Central memory CD8-positive, alpha-beta T cell (primary cell): Measurements from ENCODE around the gene NVL.

ENCODE experiments used
- ATAC-seq: fragments of 150-1000 bp; cut with Tn5 transposase; replicated peaks from 2 replicates; pipeline ENCODE4 v1.10.0; 2022; ENCODE audit warnings: mild to moderate bottlenecking, moderate FRiP score, moderate number of reproducible peaks; ENCODE audit not compliant: poor library complexity, severe bottlenecking; ENCODE audit errors: extremely low read depth
- DNase-seq, 2 donors: peaks; one replicate each; pipeline ENCODE4 v3.0.0; 2021; ENCODE audit warnings: low spot score in 2 of 2
- H3K27ac Mint-ChIP-seq: one replicate; pipeline ENCODE4 v1.8.0; 2022; ENCODE audit warnings: low read depth, mild to moderate bottlenecking, moderate library complexity, mixed read lengths
- H3K27me3 Mint-ChIP-seq: one replicate; pipeline ENCODE4 v1.8.0; 2022; ENCODE audit warnings: mixed read lengths
- H3K36me3 Mint-ChIP-seq: one replicate; pipeline ENCODE4 v1.8.0; 2022; ENCODE audit warnings: mild to moderate bottlenecking, moderate library complexity, mixed read lengths; ENCODE audit not compliant: insufficient read depth
- H3K4me1 Mint-ChIP-seq: one replicate; pipeline ENCODE4 v1.8.0; 2022; ENCODE audit warnings: mixed read lengths
- H3K4me3 Mint-ChIP-seq: one replicate; pipeline ENCODE4 v1.8.0; 2022; ENCODE audit warnings: mild to moderate bottlenecking, moderate library complexity, mixed read lengths
- H3K9me3 Mint-ChIP-seq: one replicate; pipeline ENCODE4 v1.8.0; 2022; ENCODE audit warnings: mixed read lengths

NVL gene

DNA sequence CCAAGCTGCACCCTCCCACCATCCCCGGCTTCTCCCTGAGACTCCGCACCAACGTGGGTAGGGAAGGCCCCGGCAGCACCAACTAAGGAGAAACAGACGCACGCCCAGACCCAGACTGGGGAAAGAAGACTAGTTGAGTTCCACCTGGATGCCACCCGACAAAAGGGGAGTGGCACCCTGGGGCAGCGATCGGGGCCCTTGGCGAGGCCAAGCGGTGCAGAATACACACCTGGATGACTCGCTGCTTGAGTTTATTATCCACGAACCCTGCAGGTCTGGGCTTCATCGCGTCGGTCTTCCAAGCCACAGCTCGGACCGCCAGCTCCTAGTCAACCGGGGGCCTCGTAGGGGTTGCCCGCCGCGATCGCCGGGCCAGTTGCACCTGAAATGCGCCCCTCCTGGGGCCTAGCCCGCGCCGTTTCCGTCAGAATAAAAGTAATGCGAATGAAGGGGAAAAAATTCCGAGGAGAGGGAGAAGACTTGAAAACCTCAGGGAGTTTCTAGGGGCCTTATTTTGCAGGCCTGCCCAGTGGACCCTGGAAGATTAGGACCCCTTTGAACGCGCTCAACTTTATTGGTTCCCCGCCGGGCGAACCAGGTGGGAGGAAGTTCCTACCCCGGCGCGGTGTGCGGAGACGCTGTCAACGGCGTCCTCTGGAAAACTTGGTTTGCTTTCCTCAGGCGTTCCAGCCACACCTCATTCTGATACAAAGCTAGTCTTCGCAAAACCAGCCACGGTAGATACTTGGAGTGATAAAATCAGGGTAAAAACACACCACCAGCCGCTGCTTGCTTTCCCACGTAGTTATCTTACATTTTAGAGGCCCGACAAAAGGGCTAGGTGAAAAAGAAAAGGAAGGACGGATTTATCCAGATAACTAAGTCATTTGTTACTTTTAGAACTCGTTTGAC is at the start of gene NVL:
Gene NVL (minus strand): TSS at position 331 of the 912 bp plus-strand sequence. CDS start 45 bp downstream, at position 286.
- H3K27me3 Mint-ChIP-seq = no peaks in the 10 kb centered on the region
- H3K27ac Mint-ChIP-seq = peak within 1 kb of the TSS; percentile 99
- peak; percentile 88 for ATAC-seq
- no peaks in the 10 kb centered on the region for H3K9me3 Mint-ChIP-seq
- DNase-seq = peak; percentile 71 to 75
- peaks cover 14% of the 10 kb centered on the region for H3K36me3 Mint-ChIP-seq
- peaks cover 45% of the 10 kb centered on the region for H3K4me1 Mint-ChIP-seq
- peak within 1 kb of the TSS; percentile 98 for H3K4me3 Mint-ChIP-seq

DNA sequence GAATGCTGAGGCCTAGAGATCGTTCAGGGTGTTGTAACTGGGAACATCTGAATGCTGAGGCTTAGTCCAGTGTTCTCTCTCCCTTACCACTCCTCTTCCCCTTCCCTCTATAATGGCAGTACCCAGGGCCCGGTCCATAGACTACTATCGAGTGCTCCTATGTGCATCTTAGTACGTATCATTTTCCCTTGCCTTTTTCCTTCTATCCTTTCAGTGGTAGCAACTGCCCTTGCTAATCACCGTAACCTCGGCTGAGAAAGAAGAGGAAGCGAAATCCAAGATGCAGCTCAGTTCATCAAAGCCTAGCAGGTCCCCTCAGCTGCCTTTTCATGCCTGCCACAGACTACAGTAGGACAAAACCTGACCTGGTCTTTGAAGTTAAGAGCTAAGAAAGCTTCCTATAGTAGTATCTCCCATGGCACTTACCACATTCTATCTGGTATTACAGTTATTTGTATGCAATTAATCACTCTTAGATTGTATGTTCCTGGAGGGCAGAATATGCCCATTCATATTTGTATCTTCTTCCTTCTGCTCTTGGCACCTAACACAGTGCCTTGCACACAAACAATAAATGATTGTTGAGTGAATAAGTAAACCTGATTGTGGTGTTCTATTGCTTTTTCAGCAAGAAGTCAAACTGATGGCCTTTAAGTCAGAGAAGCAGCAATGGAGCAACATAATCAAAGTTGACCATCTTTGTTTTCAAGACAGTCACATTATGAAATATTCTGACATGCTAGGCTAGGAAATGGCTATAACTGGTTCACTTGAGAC is 49.1 kb upstream of the NVL start:
- Mint-ChIP-seq H3K4me3 (no peak overlapping the region), H3K36me3 (peaks cover 25% of the 10 kb centered on the region), H3K27me3 (no peaks in the 10 kb centered on the region), H3K4me1 (peaks cover 84% of the 10 kb centered on the region), H3K27ac (peak overlapping the region; percentile 60), H3K9me3 (no peaks in the 10 kb centered on the region)
- DNase-seq = no peak
- ATAC-seq = no peak

DNA sequence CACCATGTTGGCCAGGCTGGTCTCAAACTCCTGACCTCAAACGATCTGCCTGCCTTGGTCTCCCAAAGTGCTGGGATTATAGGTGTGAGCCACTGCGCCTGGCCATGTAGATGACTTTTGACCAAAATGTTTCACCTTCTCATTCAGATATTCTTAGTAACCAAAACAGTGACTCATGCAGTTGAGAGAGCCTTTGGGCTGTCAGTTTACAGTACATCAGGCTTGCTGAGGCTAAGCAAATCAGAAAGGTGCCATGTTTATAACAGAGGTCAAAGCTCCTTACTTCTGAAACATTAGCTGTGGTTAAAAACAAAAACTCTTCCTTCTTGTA is 47.7 kb upstream of the NVL start:
- Mint-ChIP-seq H3K4me1 (peaks cover 90% of the 10 kb centered on the region), H3K27ac (peak overlapping the region; percentile 82), H3K36me3 (peaks cover 30% of the 10 kb centered on the region), H3K4me3 (peak overlapping the region; percentile 11), H3K27me3 (no peaks in the 10 kb centered on the region), H3K9me3 (no peaks in the 10 kb centered on the region)
- DNase-seq (no peak), ATAC-seq (peak; percentile 66)

DNA sequence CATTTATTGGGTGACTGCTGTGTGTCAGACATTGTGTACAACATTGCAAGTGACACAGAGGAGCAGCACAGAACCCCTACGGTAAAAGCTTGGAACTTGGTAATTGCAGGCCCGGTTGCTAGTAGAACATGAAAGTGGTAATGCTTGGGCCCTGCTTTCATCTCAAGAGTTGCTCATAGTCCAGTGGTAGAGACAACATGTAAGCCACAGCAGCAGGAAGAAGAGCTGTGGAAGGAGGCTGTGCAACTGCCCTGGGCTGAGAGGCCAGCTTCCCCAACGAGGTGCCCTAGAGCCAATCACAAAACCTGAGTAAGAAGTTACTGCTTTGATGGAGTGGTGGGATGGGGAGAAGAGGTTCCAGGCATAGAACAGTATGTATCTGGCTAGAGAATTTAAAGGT is 45.1 kb upstream of the NVL start:
- Mint-ChIP-seq H3K27me3 (no peaks in the 10 kb centered on the region), H3K9me3 (no peaks in the 10 kb centered on the region), H3K27ac (peak overlapping the region; percentile 62), H3K36me3 (peaks cover 46% of the 10 kb centered on the region), H3K4me1 (peaks cover 80% of the 10 kb centered on the region), H3K4me3 (no peak overlapping the region)
- DNase-seq (no peak), ATAC-seq (no peak)

DNA sequence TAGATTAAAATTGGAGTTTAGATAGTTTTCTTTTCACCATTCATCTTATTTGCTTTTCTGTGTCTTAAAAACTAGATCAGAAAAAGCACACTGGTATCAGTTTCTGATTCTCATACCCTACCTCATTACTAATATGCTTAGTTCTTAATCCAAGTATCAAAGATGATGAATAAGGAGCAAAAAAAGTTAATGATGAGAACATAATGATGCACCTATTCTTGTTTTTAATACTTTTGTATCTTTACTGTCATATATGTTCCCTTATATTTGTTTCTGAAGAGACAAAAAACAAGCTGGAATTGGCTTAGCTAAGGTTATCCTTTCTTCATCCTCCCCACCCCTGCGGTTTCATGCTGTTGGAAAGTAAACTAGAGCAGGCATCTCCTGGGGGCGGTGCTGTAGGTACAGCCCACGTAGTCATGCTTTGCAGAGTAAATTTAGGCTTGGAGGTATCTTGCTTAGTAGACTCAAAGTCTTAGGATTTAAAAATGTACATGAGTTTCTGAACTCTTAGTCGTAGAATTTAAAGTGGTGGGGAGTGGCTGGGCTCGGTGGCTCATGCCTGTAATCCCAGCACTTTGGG is 43.1 kb upstream of the NVL start:
- no peak for DNase-seq
- no peak for ATAC-seq
- Mint-ChIP-seq H3K9me3 (no peaks in the 10 kb centered on the region), H3K4me1 (peaks cover 68% of the 10 kb centered on the region), H3K27me3 (no peaks in the 10 kb centered on the region), H3K4me3 (no peak overlapping the region), H3K27ac (peak overlapping the region; percentile 46), H3K36me3 (peaks cover 61% of the 10 kb centered on the region)

DNA sequence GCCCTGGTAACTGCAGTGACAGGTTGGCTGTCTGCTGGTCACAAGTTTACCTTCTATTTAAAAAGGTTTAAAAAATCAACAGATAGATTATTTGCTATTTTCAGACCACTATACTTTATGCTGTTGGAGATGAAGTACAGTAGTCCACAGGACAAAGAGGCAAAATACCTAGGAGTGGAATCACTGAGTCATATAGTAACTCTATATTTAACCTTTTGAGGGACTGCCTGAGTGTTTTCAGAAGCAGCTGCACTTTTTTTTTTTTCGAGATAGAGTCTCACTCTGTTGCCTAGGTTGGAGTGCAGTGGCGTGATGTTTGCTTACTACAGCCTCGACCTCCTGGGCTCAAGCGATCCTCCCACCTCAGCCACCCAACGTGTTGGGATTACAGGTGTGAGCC is 38.4 kb upstream of the NVL start:
- H3K4me3 Mint-ChIP-seq = no peak overlapping the region
- no peak for ATAC-seq
- H3K27me3 Mint-ChIP-seq = no peaks in the 10 kb centered on the region
- peaks cover 49% of the 10 kb centered on the region for H3K4me1 Mint-ChIP-seq
- no peak for DNase-seq
- no peak overlapping the region for H3K27ac Mint-ChIP-seq
- H3K36me3 Mint-ChIP-seq = peaks cover 74% of the 10 kb centered on the region
- no peaks in the 10 kb centered on the region for H3K9me3 Mint-ChIP-seq

DNA sequence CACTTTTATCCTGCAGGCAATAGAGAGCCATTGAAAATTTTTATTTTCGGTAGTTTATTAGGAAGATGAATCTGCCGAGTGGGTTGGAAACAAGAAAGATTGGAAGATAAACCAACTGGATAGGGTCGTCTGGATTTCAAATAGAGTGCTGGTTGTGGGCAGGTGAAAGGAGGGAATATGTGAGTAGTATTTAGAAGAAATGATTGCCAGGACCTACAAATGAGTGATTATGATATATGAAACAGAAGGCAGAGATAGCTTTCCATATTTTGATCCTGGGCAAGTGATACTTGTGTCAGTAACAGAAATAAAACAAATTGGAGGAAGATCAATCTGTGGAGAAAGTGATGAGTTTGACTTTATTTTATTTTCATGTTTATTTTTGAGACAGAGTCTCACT is 29.2 kb upstream of the NVL start:
- Mint-ChIP-seq H3K27ac (peak overlapping the region; percentile 50), H3K27me3 (no peaks in the 10 kb centered on the region), H3K4me1 (peaks cover 62% of the 10 kb centered on the region), H3K36me3 (peaks cover 26% of the 10 kb centered on the region), H3K9me3 (no peaks in the 10 kb centered on the region), H3K4me3 (peak overlapping the region; percentile 99)
- ATAC-seq = no peak
- no peak for DNase-seq

DNA sequence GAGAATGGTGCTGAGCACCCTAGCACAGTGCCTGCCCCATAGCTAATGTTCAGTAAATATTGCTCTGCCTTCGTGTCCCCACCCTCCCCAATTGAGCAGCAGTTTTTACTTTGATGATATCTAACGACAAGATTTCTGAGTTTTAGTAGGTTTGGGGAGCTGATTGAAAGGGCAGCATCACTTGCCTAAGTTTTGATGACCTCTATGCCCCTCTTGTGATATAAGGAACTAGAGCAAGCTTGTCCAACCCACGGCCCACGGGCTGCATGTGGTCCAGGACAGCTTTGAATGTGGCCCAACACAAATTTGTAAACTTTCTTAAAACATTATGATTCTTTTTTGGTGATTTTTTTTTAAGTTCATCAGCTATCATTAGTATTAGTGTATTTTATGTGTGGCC is 28.3 kb upstream of the NVL start:
- H3K27ac Mint-ChIP-seq = peak overlapping the region; percentile 50
- H3K4me1 Mint-ChIP-seq = peaks cover 57% of the 10 kb centered on the region
- H3K36me3 Mint-ChIP-seq = peaks cover 19% of the 10 kb centered on the region
- no peaks in the 10 kb centered on the region for H3K27me3 Mint-ChIP-seq
- H3K4me3 Mint-ChIP-seq = peak overlapping the region; percentile 99
- H3K9me3 Mint-ChIP-seq = no peaks in the 10 kb centered on the region
- ATAC-seq (no peak), DNase-seq (no peak)

DNA sequence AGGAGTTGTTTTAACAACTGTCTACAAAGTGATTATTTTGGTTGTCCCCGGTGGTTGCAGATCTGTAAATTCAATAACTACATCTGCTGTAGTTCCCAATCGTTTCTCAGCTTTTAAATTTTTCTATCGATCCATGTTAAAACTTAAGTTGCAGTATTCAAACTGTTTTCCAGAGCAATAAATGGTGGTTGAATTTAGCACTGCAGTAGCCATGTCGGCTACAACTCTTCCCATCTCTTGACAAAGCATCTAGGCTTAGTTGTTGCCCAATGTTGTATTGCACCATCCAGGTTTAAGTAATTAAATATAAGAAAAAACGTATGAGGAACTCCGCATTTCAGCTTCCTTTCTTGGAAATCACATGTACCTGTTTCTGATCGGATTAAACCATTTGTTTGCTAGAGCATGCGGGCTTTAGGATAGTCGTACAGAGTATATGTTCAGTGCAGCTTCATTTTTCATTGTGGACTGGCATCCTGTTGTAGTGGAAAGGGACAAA is 27.7 kb upstream of the NVL start:
- DNase-seq = no peak
- Mint-ChIP-seq H3K36me3 (peaks cover 17% of the 10 kb centered on the region), H3K4me1 (peaks cover 52% of the 10 kb centered on the region), H3K27ac (peak overlapping the region; percentile 89), H3K27me3 (no peaks in the 10 kb centered on the region), H3K4me3 (peak overlapping the region; percentile 99), H3K9me3 (no peaks in the 10 kb centered on the region)
- ATAC-seq = no peak

DNA sequence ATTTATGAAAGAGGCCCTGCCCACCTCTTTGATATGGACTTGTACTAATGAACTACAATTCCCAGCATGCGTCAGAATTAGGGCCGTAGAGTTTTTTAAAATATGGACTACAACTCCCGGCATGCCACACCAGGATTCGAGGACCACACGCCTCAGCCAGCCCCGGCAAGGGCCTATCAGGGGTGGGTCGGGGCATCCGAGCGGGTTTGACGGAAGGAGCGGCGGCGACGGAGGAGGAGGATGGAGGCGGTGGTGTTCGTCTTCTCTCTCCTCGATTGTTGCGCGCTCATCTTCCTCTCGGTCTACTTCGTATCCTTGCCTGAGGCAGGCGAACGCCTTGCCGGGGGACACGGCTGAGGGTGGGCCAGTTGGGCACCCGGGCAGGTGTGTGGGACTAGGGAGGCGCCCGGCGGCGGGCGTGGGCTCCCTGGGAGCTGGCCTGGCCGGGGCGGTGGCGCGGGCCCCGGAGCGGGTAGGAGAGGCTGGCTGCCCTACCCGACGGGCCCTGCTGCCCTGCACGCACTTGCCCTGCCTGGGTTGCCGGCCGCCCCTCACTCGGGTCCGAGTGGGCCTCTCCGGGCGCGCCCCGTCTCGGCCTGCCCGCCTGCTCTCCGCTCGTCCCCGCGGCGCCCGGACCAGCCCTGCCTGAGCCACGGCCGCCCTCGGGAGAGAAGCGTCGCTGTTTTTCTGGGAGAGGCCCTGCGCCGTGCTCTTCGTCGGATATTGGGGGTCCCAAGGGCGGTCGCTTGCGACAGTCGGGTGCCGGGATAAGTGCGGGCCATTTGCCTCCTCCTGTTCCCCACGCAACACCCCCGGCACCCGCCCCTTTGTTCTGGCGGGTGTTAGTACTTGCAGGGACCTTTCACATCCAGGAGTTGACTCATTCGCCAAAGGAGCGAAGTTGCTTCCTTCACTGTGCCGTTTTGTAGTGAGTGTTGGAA is 27.0 kb upstream of the NVL start, which contains the start of gene CNIH4:
Gene CNIH4 (plus strand): TSS at position 195 of the 941 bp plus-strand sequence. CDS start 46 bp downstream, at position 241.
- peaks cover 10% of the 10 kb centered on the region for H3K36me3 Mint-ChIP-seq
- ATAC-seq (peak; percentile 99), DNase-seq (peak; percentile 75 to 85)
- H3K27me3 Mint-ChIP-seq = no peaks in the 10 kb centered on the region
- no peaks in the 10 kb centered on the region for H3K9me3 Mint-ChIP-seq
- peaks cover 45% of the 10 kb centered on the region for H3K4me1 Mint-ChIP-seq
- H3K27ac Mint-ChIP-seq = peak within 1 kb of the TSS; percentile 89
- H3K4me3 Mint-ChIP-seq = peak within 1 kb of the TSS; percentile 99

DNA sequence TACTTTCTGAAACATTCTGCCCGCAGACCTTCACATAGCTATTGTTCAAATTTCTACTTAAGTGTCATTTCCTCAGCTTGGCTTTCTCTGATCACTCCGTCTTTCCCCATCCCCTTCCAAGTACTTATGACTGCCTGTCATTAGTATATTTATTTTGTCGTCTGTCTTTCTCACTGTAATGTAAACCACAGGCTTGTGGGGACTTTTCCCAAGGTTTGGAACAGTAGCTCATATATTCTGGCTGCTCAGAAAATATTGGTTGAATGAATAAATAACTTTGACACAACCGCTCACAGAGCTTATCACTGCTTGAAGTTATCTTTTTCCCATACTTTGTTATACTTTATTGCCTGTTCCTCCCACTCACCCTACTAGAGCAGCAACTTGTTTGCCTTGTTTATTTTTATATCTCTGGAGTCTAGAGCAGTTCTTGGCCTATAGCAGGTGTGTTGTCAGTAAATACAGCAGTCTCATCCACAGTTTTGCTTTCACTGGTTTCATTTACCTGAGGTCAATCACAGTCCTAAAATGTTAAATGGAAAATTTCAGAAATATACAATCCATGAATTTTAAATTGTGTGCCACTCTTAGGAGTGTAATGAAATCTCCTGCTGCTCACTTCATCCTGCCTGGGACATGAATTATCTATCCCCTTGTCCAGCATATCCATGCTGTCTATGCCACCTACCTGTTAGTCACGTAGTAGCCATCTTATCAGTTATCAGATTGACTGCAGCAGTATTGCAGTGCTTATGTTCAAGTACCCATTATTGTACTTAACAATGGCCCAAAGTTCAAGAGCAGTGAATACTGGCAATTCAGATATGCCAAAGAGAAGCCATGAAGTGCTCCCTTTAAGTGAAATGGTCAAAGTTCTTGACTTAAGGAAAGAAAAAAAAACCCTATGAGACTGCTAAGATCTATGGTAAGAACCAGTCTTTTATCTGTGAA is 24.3 kb upstream of the NVL start:
- H3K27ac Mint-ChIP-seq = no peak overlapping the region

More for the DNA sequence above, 24.3 kb upstream of the NVL start:
- no peaks in the 10 kb centered on the region for H3K27me3 Mint-ChIP-seq
- ATAC-seq (no peak), DNase-seq (no peak)
- H3K36me3 Mint-ChIP-seq = peaks cover 5% of the 10 kb centered on the region
- H3K4me1 Mint-ChIP-seq = peaks cover 32% of the 10 kb centered on the region
- no peak overlapping the region for H3K4me3 Mint-ChIP-seq
- H3K9me3 Mint-ChIP-seq = no peaks in the 10 kb centered on the region
